Measurements from ENCODE around the gene IGFBP3.

The IGFBP3 gene

DNA sequence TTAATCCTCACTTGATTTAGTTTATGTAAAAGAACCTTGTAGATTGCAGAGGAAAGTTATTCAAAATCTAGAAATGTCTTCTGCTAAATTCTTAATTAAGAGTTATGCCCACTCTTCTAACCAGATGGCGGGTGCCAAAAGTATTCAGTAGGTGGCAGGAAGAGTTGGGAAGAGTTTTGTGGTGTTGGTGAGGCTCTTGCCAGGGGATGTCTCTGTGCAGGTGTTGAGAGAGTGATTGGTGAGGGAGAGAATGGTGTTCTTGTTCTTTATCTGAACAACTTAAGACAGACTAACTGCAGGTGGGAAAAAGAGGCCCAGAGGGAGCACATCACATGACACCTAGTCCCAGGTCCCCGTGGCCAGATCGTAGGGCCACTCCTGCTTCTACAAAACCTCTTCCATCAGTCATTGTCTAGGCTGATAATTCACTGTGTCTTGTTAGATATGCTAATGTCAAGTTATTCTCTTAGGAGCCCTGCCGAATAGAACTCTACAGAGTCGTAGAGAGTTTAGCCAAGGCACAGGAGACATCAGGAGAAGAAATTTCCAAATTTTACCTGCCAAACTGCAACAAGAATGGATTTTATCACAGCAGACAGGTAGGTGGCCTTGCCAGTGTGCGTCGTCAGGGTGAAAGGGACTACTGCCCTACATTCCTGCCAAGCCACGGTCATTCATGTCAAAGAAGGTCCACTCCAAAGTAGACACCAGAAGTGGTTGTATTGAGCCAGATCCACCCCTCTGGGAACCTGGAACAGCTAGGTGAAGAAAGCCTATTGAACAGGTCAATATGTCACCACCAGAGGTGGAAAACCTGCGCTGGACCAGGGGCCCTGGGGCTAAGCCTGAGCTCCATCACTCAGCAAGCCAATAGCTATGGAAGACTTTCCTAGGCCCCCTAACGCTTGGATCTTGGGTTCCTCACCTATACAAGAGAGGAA, 29.3 kb downstream of the IGFBP3 start:
- no peak for DNase-seq

DNA sequence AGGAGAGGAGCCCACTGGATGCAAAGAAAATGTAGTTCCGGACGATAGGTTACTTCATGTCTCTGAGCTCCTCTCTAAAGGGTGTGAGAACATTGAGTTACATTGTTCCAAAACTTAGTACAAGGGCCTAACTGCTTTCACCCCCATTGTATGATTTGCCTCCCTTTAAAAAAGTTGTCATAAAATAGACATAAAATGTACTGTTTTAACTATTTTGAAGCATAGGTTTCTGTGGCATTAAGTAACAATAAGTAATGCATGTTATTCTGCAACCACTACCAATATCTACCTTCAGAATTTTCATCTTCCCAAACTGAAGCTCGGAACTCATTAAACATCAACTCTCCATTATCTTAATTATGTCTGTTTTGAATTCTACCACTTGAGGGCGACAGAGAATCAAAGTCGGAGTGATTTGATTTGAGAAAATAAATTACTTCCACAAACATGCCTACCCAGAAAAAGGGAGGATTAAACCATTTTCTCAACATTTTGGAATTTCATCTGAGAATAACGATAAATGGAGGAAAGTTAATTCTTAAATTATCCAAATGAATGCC, 30.1 kb downstream of the IGFBP3 start:
- no peak for DNase-seq

DNA sequence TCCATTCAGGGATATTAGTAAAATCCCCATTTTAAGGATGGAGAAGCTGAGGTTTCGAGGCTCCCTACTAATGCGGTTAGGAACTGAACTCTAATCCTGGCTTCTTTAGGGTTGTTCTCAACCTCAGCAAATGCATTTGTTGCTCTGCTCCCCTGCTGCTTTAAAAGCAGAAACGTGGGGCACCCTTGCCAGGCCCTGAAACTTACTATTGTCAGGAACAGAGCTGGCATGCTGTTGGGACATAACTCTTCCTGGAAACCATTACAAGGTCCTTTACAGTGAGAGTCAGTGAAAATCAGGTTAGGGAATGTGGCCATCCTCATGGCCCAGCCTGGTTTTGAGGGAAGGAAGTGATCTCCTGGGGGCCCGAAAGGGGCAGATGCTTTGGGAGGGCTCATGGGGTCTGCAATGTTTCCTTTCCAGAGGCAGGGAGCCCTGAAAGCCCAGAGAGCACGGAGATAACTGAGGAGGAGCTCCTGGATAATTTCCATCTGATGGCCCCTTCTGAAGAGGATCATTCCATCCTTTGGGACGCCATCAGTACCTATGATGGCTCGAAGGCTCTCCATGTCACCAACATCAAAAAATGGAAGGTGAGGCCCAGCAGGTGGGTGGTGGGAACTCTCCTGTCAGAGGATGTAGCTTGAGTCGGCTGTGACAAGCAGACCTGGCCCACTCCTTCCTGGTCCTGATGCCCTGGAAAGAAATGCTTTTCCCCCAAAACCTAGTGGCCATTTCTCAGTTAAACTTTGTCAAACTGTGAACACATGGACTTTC, 30.8 kb downstream of the IGFBP3 start:
- DNase-seq, result no peak

DNA sequence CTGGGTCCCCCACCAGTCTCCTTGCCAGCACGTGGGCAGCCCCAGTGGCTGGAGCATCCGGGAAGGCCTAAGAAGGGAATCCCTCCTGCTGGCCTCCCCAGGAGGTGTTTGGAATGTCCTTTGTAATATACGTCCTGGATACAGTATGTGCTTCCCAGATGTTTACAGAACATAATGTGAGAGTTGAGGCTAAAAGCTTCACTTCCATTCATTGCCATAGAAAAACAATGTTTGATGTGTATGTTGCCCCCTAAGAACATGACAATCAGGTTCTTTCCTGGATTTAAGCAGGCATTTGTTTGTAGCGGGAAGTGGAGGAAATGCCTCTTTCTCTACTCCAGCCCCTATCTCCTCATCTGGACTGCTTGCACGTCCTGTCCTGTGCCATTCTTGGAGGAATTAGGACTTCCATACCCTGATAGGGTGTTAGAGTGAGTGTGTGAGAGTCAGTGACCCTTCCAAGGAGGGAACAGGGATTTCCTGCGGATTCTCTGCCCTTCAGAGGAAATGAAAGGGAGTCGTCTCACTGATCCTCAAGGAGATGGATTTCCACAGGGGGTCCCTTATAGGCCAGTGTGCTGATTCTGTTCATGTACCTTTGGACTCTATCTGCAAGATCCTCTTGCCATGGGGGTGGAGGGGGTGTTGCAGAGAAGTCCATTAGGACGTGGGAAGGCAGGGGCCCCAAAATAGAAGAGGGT, 31.6 kb downstream of the IGFBP3 start:
- DNase-seq, result no peak

DNA sequence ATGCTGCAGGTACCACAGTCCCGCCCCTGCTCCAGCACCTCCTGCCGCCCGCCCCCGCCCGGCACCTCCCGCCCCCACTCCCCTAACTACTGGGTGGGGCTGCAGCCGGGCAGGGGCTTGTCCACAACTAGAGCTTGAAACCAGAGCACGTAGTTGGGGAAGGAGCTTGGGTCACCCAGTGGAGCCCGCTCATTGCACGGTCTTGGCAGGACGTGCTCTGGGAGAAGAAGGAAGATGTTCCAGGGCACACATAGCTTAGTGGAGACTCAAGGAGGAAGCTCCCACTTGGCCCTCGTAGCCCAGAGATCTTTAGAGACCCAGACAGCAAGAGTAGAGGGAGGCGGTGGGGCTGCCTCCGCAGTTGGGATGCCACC, 32.1 kb downstream of the IGFBP3 start:
- DNase-seq, result no peak

DNA sequence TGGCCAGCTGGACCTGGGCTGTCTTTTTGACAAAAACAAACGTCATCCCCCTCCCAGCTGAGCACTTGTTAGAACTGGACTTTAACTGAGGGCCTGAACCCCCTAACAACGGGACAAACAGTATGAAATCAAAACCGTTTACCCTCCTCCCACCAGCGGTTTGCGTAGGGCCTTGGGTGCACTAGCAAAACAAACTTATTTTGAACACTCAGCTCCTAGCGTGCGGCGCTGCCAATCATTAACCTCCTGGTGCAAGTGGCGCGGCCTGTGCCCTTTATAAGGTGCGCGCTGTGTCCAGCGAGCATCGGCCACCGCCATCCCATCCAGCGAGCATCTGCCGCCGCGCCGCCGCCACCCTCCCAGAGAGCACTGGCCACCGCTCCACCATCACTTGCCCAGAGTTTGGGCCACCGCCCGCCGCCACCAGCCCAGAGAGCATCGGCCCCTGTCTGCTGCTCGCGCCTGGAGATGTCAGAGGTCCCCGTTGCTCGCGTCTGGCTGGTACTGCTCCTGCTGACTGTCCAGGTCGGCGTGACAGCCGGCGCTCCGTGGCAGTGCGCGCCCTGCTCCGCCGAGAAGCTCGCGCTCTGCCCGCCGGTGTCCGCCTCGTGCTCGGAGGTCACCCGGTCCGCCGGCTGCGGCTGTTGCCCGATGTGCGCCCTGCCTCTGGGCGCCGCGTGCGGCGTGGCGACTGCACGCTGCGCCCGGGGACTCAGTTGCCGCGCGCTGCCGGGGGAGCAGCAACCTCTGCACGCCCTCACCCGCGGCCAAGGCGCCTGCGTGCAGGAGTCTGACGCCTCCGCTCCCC, 32.7 kb downstream of the IGFBP3 start, which contains the start of gene IGFBP1:
TSS of gene IGFBP1 (plus strand) at position 304 of the 808 bp plus-strand sequence. CDS start at position 469, 165 bp downstream.
- no peak for DNase-seq

DNA sequence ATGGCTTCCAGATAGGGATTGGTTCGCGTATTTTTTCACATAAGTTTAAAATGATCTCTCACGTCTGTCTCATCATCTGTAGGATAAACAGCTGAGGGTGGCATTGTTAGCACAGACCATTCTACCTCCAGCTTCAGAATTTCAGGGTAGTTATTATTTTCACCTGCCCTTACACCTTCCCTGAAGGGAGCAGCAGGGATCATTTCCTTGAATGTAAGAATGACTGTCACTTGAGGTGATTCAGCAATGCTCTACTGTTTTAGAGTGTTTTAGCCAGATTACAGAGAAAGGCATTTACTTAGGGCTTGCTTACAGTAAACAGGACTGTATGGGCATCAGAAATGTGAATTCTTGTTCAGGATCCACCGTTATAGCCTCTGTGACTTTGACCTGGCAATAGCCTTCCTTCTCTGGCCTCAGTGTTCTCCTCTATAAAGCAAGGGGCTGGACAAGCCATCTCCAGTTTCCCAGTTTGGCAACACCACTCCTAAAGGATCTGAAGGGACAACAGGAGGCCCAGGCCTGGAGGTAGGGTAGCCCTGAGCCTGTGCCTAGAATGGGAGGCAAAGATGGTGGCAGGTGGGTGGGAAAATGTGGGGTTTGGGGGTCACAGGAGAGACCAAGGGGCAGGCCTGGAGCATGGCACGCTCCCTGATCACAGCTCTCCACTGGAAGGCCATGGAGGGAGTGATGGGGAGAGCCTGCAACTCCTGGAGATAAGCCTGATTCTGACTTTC, 34.0 kb downstream of the IGFBP3 start:
- no peak for DNase-seq

DNA sequence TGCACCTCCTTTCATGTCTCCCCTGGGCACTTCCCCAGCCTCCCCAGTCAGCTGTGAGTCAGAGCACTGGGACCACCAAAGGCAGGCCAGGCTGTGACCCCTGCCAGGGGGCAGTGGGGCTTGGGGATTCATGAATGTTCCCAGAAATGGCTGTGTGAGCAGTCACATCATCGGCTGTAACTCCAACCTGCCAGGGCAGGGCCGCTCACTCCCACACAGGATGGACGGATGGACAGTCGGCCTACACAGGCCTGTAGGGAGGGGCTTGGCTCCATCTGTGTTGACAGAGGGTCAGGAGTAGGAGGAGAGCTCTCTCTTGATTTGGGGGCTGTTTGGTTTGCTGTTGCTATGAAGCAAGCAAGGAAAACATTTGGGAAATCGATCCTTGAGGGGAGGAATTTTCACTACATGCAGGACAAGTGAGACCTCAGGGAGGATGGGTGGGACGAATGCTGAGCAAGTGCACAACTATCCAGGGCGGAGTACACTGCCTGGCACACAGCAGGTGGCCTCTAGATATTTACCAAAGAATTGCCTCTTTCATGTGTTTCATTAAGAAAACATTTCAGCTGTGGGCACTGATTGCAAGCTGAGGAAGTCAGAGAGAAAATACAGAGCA, 35.7 kb downstream of the IGFBP3 start:
- DNase-seq, result no peak

DNA sequence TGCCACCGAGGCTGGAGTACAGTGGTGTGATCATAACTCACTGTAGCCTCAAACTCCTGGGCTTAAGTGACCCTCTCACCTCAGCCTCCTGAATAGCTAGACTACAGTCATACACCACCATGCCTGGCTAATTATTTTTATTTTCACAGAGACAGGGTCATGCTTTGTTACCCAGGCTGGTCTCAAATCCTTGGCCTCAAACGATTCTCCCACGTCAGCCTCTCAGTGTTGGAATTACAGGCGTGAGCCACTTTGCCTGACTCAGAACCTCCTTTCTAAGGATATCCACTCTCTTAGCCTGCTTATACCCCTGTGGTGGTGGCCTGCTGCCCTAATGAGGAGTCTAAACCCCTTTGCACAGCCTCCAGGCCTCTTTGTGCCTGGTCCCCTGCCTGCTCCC, 36.9 kb downstream of the IGFBP3 start:
- no peak for DNase-seq

DNA sequence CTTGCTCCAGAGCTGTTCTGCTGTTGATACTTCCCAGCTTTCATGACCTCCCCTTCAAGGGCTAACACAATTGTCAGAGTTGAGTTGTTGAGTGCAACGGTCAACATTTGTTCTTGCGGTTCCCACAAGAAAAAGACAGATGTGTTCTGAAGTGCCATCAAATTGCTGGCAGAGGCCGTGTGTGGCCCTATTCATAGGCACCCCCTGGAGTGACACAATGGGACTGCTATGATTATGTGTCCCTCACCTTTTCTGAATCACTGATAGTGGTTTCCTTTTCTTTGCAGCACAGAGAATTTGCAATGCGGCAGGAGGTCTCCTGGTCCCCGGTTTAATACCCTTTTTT, 38.6 kb downstream of the IGFBP3 start:
- DNase-seq, result no peak

DNA sequence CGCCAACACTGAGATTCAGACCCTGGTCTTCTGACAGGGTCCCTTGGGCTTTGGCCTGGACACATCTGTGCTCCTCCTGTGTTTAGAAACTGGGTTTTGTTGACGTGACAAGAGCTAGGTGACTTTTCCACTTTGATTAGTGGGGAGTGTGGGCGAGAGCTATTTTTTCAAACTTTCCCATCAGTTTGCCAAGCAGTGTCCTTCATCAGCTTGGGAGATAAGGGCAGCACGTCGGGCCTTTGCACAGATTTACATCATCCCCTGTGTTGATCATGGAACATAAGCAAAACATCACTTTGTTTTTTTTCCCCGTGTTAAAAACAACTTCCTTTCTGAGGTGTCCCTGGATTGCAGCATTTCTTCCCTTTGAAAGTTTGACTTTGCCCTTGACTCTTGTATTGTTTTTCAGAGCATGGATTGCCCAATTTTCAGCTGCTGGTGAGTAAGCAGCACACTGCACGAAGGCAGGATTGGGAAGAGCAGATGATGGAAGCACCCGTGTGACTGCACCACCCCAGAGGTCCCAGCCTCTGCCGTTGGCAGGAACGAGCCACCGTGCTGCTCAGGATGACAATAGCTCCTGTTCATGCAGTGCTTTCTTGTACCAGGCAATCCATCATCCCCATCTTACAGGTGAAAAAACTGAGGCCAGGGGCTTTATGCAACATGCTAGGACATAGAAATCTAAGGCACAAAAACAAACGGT, 39.2 kb downstream of the IGFBP3 start:
- DNase-seq, result no peak

DNA sequence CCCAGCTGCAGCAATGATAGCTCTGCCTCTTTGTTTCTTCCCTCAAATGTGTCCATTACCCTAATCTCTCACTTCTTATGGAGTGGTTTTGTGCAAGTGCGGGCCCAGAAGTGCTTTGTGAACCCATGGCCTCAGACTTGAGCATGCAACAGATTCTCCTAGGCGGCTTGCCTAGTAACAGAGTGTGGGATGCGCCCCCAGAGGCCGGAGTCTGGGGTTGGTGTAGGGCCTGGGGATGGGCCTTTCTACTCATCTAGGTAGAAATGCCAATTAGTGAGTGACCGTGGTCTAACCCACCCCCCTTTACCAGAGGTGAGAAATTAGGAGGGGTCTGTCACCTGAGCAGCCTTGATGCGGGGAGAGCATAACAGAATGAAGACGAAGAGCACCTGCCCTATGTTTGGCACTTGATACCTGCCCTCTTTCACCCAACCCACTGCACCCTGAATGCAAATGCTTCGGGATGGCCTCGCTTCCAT, 39.8 kb downstream of the IGFBP3 start:
- DNase-seq, result no peak

DNA sequence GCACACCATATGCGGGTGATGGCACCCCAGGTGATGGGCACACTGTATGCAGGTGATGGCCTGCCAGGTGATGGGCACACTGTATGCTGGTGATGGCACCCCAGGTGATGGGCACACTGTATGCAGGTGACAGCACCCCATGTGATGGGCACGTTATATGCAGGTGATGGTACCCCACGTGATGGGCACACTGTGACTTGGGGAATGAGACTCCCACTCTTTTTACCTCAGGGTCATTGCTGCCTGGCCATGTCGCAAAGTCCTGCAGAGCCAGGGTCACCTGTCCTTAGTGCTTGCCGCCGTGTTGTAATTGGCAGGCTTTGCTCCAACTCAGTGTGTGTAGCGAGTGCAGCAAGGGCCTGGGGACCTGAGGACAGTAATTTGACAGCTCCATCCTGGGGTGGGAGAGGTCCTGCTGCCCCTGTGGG, 40.6 kb downstream of the IGFBP3 start:
- DNase-seq, result no peak

DNA sequence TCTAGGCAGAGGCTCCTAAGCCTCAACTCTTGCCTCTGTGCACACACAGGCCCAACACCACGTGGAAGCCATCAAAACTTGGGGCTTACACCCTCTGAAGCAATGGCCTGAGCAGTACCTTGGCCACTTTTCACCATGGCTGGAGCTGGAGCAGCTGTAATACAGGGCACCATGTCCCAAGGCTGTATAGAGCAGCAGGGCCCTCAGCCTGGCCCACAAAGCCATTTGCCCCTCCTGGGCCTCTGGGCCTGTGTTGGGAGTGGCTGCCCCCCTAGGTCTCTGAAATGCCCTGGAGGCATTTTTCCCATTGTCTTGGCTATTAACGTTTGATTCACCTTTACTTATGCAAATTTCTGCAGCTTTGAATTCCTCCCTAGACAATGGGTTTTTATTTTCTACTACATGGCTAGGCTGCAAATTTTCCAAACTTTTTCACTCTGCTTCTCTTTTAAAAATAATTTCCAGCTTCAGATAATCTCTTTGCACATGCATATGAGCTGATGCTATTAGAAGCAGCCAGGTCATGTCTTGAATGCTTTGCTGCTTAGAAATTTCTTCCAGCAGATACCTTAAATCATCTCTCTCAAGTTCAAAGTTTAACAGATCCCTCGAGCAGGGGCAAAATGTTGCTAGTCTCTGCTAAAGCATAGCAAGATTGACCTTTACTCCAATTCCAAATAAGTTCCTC, 42.5 kb downstream of the IGFBP3 start:
- DNase-seq, result no peak

DNA sequence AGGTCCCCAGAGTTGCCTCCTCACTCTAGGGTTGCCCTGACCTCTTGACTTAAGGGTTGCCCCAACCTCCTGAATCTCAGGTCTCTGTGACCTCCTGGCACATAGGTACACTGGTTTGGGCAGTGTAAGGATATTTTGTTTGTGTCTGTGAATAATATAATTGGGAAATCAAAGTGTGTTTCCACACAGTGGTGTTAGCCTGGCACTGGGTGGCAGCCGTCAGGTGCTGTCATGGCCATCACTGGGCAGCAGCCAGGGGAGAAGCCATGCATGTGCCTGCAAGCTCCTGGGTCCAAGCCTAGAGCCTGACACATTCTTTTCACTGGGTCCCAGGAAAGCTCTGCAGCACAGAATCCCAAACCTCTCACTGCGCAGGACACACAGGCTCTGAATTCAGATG, 44.6 kb downstream of the IGFBP3 start:
- DNase-seq, result no peak

DNA sequence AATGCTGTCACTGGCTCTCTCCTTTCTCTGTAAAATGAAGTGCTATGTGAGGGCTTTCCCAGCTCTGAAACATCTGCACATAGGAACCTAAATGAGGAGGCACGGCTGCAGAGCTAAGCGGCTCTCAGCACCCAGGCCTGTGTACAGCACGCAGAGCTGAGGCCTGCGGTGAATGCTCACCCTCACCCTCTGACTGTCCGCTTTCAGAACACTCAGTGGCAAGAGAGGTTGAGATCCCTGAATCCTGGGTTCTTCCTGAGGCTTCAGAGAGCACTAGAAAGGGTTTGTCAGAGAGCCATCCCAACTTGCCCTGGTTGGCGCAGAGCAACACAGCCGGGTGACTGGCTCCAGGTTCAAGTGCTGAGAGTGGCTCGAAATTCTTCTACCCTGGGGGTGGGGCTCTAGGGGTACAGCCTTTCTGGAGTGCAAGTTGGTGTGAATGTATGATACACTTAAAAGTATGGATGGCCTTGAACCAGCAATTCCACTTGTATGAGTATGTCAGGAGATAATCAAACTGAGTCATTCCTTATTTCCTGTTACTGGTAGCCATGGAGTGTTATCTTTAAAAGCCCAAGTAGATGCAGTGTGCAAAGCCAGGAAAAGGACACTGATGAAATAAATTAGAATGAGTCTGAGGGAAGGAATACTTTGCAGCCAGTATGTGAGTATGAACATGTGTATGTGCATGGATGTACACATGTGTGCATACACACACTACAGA, 46.5 kb downstream of the IGFBP3 start:
- DNase-seq, result no peak

DNA sequence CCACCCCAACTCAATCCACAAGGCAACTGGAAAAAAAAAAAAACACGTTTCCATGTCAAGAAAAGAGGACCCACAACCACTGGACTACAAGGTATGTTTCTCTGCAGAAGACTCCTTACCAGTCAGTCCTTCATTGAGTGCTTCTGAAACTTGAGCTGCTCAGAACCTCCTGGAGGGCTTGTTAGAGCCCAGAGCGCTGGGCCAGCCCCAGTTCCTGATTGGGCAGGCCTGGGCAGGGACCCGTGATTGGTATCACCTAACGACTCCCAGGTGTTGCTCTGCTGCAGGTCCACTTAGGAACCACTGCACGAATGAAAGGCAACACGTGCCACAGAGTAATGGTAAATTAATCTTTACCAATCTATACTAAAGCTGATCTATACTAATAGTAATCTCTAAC, 47.7 kb downstream of the IGFBP3 start:
- DNase-seq, result no peak

DNA sequence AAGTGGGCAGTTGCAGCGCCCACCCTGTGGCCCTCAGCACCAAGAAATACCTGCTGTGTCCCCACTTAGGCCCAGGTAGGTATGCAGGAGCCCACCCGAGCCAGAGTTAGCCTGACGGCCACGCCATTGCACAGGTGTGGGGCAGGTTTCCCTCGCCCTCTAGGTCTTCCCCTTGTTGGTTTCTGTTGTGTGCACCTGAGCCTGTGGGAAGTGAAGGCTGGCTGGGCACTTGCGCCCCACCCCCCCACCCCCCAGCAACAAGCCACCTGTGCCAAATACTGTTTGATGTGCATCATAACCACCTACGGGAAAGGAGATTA, 48.1 kb downstream of the IGFBP3 start, which contains the start of gene CCDC201:
TSS of gene CCDC201 (minus strand) at position 48 of the 320 bp plus-strand sequence. CDS start 75 bp downstream, outside the sequence.
- DNase-seq, result no peak

Measured in femur (tissue), 1 donor.